Fibroblast of skin of abdomen (primary cell): ENCODE results near the gene TMCC2.
"Not testable (repeated sequence)": the region's sequence is repeated elsewhere in the genome, so short reads cannot be mapped to it uniquely, and the experiment has no call there.

Experiments used
- DNase-seq: peaks from one replicate; pipeline ENCODE4 v3.0.0-alpha.2; 2013

The TMCC2 gene

DNA sequence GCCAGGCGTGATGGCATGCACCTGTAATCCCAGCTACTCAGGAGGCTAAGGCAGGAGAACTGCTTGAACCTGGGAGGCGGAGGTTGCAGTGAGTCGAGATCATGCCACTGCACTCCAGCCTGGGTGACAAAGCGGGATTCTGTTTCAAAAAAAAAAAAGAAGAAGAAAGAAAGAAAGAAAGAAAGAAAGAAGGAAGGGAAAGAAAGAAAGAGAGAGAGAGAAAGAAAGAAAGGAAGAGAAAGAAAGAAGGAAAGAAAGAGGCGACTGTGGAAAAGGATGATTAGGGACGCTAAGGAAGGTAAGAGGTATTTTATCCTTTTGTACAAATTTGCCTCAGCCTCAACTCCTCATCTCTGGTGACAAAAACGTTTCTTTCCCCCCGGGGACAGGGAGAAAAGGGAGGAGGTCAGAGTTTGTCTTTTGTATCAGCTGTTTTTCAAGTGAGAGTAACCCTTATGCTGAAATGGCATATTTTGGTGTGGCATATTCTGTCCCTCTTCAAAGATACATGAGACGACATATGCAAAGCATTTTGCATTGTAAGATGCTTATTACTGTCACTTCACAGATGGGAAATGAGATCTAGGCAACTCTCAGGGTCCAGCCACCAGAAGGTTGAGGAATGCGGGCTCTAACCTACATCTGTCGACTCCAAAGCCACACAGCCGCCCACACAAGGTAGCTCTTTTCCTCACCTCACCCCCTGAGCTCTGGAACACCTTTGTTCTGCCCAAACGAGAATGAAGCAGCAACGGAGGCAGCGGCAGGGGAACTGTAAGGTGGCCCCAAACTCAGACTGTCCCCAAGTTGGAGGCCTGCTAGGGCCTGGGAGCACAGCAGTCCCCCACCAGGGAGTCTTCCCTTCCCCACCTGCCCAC is 55.8 kb downstream of the TMCC2 start:
- DNase-seq, result no peak

DNA sequence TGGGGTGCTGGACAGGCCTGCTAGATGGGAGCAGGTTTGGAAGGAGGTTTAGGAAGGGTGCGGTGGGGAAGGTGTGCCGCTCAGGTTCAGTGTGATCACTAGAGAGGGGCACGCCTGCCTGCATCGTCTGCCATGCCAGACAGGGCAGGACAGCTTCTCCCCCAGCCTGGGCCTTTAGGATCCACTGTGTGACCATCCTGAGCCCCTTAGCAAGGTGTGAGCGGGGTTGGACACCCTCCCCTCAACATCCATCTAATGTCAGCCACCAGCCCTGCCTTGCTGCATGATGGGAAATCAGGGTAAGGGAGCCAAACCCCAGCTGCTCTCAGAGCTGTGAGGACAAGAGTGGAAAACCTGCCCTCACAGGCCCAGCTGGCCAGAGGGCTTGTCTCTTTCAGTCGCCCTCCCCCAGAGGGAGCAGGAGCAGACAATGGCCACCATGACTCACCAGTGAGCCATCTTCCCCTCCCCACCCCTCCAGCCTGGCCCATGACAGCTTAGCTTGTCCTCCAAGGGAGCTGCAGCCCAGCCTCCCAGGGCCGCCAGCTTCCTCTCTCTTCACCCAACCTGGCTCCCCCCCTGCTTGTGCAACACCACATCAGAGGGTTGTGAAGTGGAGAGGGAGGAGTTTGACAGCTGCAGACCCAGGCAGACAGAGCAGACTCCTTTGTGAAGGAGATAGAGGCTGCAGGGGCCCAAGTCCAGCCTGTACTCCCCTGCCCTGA is 56.8 kb downstream of the TMCC2 start:
- peak; percentile 99 for DNase-seq

DNA sequence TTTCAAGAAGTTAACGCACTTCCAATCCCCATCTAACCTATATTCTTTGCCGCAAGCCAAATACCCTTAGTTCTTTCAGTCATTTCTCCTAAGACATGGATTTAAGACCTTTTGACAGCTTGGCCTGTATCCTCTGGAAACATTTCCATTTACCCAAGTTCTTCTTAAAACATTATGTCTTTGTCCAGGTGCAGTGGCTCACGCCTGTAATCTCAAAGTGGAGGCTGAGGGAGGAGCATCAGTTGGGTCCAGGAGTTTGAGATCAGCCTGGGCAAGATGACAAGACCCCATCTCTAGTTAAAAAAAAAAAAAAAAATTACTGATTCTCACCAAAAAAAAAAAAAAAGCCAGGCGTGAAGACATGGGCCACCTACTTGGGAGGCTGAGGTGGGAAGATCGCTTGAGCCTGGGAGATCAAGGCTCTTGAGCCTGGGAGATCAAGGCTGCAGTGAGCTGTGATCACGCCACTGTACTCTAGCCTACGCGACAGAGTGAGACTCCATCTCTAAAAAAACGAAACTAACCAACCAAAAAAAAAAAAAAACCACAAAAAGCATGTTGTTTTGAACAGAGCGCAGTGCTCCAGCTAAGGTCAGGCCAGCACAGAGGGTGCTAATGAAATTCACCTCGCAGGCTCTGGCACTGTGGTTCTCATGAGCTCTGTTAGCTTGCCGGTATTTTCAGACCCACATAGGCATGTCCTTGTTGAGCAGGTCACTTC is 57.8 kb downstream of the TMCC2 start:
- DNase-seq, result peak; percentile 20

DNA sequence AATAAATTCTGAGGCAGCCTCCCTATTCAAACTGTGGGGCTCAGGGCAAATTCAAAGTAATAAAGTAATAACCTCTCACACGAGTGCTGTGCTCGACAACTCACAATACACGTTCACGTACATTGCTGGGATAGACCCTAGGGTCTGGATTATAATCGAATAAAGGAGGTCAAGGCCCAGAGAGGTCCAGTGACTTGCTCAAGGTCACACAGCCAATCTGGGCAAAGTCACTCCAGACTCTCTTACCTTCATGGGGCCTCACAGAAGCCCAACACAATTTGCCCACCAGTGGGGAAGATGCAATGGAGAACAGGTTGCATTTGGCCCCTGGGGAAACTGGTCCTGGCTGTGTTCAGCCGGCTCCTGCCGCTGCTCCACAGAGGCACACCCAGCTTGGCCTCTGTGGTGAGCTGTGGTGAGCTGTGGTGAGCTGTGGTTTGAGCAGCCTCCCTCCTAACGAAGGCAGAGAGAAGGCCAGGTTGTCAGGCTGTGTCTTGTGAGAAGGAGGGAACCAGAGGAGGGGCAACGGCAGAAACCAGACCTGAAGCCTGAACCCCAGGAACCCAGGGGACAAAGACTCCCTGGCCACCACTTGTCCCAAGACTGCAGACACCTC is 58.7 kb downstream of the TMCC2 start:
- peak; percentile 39 for DNase-seq

DNA sequence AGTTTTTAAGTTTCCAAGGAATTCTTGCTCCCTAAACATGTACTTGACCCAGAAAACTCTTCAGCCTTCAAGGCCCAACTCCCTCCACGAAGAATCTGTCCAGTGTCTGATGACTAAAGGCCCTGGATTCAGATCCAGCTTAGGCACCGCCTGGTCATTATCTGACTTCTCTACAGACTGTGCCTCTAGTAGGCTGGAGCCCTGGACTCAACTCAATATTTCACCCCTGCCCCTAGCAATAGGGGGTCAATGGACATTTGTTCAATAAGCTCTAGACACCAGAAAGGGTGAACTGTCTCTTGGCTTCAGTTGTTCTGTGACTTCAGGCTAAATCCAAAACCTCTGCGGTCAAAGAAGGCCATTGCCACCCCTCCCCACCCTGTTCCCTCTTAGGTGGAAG is 59.3 kb downstream of the TMCC2 start:
- no peak for DNase-seq

DNA sequence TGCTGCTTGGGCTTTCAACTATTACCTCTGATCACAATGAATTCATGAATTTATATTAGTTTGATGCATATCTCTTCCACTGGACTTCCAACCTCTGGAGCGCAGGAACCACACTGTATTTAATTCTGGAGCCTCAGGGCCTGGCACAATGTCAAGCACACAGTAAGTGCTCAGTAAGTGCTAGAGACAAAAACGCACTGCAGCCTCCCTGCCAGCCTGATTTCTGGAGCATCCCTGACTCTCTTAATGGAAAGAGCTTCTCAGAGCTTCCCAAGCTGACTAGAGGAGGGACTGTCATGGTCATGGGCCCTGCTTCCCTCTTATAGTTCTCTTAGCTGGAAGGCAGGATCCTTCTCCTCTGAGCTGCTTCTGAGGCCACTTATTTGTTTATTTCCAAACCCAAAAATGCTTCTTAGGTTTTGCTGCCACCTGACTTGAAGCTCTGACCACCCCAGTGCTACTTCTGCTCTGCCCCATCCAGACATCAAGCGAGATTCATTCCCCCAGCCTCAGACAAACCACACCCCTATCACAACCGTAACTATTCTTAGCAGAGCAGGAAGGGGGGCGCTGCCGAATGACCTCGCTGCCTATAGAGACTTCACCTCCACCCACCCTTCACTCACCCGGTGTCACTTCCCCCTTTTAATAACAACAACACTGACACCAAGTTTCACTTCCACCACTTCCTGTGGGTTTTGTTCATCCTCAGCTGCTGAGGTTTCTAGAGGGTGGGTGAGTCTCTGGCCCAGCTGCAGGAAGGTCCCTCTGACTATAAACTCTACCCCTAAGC is 60.2 kb downstream of the TMCC2 start:
- DNase-seq, result peak; percentile 45

DNA sequence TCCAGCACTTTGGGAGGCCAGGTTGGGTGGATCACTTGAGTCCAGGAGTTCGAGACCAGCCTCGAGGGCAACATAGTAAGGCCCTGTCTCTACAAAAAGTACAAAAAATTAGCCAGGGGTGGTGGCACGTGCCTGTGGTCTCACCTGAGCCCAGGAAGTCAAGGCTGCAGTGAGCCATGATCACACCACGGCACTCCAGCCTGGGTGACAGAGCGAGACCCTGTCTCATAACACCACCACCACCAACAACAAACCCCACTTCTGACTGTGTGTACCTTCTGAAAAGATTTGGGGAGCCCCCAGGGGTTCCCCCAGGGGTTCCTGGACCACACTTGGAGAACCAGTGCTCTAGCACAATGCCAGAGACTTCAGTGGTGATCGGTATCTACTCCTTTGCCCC is 63.9 kb downstream of the TMCC2 start:
- DNase-seq, result no peak

DNA sequence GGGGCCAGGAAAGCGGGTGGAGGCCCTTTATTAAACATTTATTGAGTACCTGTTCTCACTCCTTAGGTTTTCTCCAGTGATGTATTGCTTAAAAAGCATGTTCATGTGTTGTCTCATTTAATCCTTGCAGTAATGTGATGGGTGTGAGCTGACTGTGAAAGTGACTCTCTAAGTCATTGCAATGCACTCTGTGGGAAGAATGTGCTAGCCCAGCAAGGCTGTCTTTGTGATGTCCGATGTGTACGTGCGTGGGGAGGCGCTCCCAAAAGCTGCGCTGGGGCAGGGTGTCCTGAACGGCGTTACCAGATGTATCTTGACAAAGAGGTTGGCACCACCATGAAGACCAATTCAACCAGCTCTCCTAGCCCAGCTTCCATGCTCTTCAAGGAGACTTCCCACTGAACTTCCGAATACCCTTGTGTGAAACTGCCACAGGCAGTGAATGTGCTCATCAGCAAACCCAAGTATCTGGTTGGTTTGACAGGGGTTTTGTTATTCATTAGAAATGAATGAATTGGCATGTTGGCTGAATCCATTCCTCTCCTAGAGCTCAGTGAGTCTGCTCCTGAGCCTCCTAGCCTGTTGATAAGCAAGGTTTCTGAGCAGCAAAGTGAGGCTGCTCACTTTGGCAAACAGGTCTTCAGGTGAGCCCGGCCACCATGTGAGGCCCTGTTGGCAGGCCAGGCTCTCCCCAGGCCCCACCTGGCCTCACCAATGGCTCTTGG is 65.8 kb downstream of the TMCC2 start:
- DNase-seq, result no peak

DNA sequence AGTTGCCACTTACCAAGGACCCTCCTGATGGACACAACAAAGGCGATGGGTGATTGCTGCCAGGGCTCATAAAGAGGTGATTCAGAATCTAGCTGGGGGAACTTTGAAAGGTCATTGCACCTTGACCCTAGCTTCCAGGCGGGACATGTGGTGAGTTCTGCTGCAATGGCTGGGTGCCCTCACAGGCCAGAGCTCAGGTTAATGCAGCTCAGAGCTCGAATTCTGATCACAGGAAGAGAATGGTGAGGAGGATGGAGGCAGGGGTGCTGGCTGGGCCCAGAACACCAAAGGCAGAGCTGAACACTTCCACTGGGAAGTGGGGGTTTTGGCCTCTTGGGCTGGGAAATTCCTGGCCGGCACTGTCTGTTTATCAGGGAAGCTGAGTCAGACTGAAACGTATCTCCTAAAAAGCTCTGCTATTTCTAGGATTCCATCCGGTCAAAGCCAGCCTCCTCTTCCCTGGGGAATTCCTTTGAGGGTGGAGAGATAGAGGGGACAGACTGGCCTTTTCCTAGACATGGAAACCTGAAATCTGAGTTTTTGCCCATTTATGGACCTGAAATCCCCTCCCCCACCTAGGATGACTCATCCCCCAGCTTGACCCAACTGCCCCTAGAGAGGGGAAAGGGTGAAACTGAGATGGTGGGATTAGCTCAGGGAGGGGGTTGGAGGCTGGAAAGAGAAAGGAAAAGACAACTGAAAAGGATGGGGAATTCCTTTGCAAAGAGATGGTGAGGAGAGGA is 66.6 kb downstream of the TMCC2 start:
- peak; percentile 96 for DNase-seq

DNA sequence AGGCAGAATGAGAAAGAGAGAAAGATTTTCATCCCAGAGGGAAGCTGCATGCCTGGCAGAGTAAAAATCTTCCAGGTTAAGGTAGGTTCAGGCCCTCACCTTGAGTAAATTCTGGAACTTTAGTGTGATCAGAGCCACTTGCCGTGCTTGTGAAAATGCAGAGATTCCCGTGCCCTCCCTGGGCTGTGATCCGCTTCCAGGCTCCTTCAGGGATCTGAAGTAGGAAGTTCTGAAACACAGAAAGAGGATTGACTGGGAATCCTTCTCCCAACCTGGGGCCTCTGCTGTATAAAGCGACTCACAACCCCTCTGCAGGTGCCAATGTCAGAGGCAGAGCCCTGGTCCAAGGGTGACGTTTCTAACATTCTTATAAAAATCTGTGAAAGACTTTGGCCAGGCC is 67.2 kb downstream of the TMCC2 start:
- no peak for DNase-seq

DNA sequence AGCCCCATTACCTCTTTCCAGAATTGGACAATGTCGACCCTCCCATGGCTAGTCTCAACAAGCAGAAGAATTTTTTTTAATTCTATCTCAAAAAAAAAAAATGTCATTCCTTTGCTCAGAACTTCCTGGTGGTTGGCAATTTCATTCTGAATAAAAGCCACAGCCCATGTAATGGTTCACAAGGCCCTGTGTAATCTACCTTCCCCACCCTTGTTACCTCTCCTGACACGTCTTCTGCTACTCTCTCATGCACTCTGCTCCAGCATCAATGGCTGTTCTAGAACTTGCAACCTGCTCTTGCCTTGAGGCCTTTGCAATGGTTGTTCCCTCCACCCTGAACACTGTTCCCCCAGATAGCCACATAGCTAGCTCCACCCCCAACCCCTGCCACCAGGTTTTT is 68.4 kb downstream of the TMCC2 start:
- no peak for DNase-seq

DNA sequence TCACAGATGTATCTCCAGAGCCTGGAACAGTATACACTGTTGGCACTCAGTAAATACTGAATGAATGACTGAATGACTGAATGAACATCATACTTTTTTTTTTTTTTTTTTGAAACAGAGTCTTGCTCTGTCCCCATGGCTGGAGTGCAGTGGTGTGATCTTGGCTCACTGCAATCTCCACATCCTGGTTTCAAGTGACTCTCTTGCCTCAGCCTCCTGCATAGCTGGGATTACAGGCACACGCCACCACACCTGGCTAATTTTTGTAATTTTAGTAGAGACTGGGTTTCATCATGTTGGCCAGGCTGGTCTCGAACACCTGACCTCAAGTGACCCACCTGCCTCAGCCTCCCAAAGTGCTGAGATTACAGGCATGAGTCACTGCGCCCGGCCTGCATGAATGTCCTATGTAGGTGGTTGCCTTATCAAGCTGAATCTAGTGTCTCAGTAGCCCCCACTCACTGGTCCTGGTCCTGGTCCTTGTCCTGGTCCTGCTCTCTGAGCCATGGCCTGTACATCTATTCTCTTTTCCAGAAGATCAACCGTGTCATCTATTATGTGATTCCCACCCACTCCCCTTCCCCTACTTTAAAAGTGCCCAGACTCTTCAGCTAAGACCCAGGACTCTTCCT is 69.9 kb downstream of the TMCC2 start:
- not testable (repeated sequence) for DNase-seq

DNA sequence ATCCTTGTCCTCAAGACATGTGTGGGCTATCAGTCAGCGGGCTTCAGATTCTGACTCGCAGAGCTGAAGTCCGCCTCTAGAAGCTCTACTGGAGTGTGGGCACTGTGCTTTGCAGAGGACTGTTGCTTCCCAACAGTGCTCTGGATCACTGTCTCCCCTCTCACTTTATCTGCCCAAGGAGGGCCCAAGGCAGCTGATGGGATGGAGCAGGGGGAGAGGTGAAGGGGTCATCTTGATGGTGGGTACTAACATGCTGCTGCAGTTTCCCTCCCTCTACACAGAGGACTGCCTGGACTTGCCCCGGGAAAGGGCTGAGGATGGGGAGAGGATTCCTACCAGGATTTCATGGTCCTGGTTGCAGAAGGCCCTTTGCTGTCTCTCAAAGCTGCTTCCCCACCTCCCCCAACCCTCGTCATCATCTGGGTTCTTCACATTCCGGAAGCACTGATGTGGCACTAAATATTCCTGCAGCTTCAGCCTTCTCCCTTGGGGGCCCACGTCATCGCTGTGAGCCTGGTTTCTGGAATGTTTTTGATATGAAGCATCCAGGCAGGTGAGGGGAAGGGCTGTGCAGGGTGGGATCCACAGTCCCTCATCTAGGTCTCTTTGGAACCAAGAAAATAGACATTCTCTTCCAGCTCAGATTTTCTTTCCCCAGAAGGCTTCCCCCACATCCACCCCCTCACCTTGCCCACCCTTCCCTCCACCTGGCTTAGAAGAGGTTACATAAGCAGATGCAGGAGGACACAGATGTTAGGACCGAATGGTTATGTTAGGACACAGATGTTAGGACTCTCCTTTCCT is 70.6 kb downstream of the TMCC2 start:
- DNase-seq, result peak; percentile 99

DNA sequence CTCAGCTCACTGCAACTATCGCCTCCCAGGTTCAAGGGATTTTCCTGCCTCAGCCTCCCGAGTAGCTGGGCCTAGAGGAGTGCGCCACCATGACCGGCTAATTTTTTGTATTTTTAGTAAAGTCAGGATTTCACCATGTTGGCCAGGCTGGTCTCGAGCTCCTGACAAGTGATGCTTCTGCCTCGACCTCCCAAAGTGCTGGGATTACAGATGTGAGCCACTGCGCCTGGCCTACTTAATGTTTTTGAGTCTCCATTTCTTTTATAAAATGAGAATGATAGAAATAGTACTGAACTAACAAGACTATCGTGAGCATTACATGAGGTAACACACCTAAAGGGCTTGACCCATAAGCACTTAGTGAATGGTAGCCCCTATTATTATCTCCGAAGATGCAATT is 72.4 kb downstream of the TMCC2 start:
- DNase-seq, result no peak

DNA sequence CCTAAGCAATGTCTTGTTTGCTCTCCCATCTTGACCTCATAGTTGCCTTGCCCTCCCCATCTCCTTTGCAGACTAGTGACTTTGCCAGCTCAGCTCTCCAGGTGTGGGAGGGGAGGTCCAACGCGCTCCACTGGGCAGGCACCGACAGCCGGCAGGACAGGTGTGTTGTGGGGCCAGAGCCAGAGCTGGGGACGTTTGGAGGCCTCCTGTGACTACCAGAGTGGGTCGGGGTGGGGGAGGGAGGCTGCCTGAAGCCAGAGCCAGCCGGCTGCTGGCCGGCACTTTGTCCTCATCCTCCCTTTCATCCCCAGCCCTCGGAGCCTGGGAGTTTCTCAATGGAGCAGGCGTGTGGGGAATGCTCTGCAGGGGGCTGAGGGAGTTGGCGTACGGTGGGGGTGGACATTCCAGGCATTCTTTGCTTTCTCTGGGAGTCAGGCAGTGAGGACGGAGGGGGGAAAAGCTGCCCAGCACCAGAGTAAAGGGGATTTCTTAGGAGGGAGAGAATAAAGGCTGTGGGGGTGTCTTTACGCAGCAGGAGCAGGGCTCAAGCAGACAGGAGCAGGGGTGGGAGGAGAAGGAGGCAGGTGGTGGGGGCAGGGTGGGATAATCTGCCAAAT is 73.6 kb downstream of the TMCC2 start:
- DNase-seq, result peak; percentile 99

DNA sequence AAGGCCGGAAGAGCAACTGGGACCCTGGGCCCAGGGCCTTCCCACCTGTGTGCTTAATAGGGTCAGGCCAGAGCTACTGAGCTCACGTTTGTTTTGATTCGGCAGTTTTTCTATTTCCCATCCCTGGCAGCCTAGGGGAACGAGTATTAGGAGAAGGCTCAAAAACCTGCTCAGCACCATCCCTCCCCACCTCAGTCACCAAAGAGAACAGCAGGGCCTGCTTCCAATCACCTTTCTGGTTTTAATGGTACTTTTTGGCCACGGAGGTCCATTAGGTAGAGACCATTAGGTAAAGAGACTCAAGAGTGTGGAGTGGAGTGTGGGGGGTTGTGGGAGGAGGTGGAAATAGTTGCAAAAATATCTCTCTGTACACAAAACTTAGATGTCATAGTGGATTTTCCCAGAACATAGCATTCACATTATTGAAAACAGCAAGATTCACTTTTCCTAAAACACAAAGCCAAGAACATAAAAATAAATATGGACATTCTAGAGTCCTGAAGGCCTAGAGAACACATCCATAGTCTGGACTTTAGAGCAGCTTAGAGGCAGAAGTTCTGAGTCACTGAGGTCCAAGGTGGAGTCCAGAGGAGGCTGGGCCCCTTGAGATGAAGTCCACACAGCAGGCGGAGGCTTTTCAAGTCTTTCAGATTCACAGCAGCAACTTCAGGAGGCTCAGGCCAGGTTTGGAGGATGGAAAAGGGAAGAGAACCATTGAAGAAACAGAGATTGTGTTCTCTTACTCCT is 74.3 kb downstream of the TMCC2 start:
- DNase-seq, result peak; percentile 36

DNA sequence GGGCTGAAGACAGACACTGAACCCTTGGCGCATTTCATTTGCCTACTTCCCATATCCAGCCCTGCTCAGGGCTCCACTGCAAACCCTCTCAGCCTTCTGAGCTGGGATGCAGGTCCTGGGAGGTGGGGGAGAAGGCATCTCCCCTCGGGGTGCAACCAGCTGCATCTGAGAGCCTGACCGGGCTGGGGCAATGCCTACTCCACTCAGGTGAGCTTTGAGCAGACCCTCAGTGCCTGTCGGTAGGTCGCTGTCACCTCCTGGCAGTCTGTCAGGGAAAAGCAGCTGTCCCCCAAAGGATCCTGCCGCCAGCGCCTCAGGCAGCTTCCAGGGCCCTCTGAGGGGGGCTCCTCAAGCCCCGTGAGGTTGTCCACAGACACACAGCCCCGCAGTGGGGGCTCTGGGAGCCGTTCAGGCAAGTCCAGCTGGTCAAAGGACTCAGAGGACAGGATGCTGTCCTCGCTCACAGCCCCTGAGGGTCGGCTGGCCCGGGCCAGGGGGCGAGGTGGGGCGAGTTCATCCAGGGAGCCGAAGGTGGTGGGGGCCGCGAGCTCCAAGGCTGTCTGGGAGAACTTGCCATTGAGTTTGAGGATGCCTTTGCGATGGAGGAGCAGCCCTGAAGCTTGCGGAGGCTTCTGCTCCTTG is 75.6 kb downstream of the TMCC2 start:
- no peak for DNase-seq
